Astrocyte (in vitro differentiated cells and primary cell): ENCODE data around the gene EML1. TPM values are rescaled to one million over a fixed set of nuclear protein-coding genes. Genes with fewer than 3 reads are reported as not detected.
A peak's percentile ranks its signal among the peaks of the same experiment; 100 is the strongest.

Experiments
- DNase-seq: peaks from one replicate; pipeline ENCODE4 v3.0.0-alpha.2; 2010; ENCODE audit warnings: low read depth
- FAIRE-seq: peaks from 2 replicates; lab custom pipeline; 2011; peaks lifted over from hg19 to GRCh38; lab: Jason Lieb, UNC
- H2AFZ ChIP-seq: 2 replicates; pipeline ENCODE4 v1.6.0; 2012; ENCODE audit warnings: low read depth, low read length, inconsistent platforms
- H3K27ac ChIP-seq: 2 replicates; pipeline ENCODE4 v1.5.1; 2011; ENCODE audit warnings: low read depth, low read length, inconsistent platforms
- H3K27me3 ChIP-seq: 2 replicates; pipeline ENCODE4 v1.6.0; 2011; ENCODE audit warnings: low read length, inconsistent platforms; ENCODE audit not compliant: insufficient read depth
- H3K36me3 ChIP-seq: 2 replicates; pipeline ENCODE4 v1.5.1; 2011; ENCODE audit warnings: low read length, inconsistent platforms; ENCODE audit not compliant: insufficient read depth
- H3K4me1 ChIP-seq: 2 replicates; pipeline ENCODE4 v1.5.1; 2011; ENCODE audit warnings: low read length, inconsistent platforms; ENCODE audit not compliant: insufficient read depth
- H3K4me2 ChIP-seq: 2 replicates; pipeline ENCODE4 v1.6.0; 2012; ENCODE audit warnings: low read length, inconsistent platforms
- H3K4me3 ChIP-seq: 2 replicates; pipeline ENCODE4 v1.5.1; 2011; ENCODE audit warnings: low read depth, mild to moderate bottlenecking, low read length, inconsistent platforms; ENCODE audit not compliant: insufficient read depth
- H3K79me2 ChIP-seq: 2 replicates; pipeline ENCODE4 v1.6.0; 2012; ENCODE audit warnings: mild to moderate bottlenecking, low read length, inconsistent platforms; ENCODE audit not compliant: insufficient read depth
- H3K9ac ChIP-seq: 2 replicates; pipeline ENCODE4 v1.6.0; 2012; ENCODE audit warnings: mild to moderate bottlenecking, low read length, inconsistent platforms
- H3K9me3 ChIP-seq: 2 replicates; pipeline ENCODE4 v1.5.1; 2012; ENCODE audit warnings: low read depth, mild to moderate bottlenecking, low read length, inconsistent platforms; ENCODE audit not compliant: insufficient read depth
- H4K20me1 ChIP-seq: 2 replicates; pipeline ENCODE4 v1.6.0; 2012; ENCODE audit warnings: low read length, inconsistent platforms; ENCODE audit not compliant: insufficient read depth
- H3K27ac Mint-ChIP-seq: one replicate; pipeline ENCODE4 v1.8.0; 2021; ENCODE audit warnings: mild to moderate bottlenecking, mixed read lengths; ENCODE audit not compliant: unreplicated experiment
- H3K27me3 Mint-ChIP-seq: one replicate; pipeline ENCODE4 v1.8.0; 2021; ENCODE audit warnings: low read depth, mixed read lengths; ENCODE audit not compliant: unreplicated experiment
- H3K36me3 Mint-ChIP-seq: one replicate; pipeline ENCODE4 v1.8.0; 2021; ENCODE audit warnings: low read depth, mixed read lengths; ENCODE audit not compliant: unreplicated experiment
- H3K4me1 Mint-ChIP-seq: one replicate; pipeline ENCODE4 v1.8.0; 2021; ENCODE audit warnings: low read depth, mixed read lengths; ENCODE audit not compliant: unreplicated experiment
- H3K4me3 Mint-ChIP-seq: one replicate; pipeline ENCODE4 v1.8.0; 2021; ENCODE audit warnings: mild to moderate bottlenecking, moderate library complexity, mixed read lengths; ENCODE audit not compliant: unreplicated experiment
- H3K9me3 Mint-ChIP-seq: one replicate; pipeline ENCODE4 v1.8.0; 2021; ENCODE audit warnings: mild to moderate bottlenecking, mixed read lengths; ENCODE audit not compliant: unreplicated experiment
- CTCF ChIP-seq: IDR thresholded peaks from 2 replicates; pipeline ENCODE4 v1.5.1; 2011; ENCODE audit warnings: low read depth, mild to moderate bottlenecking, inconsistent platforms, low read length, moderate library complexity; ENCODE audit not compliant: insufficient read depth
- EZH2 ChIP-seq: IDR thresholded peaks from 2 replicates; pipeline ENCODE4 v1.6.1; 2012; ENCODE audit warnings: mild to moderate bottlenecking, low read length, inconsistent platforms; ENCODE audit not compliant: insufficient read depth
- total RNA-seq: library from RNA; stranded (reverse); gene quantifications from 2 replicates; pipeline ENCODE4 v1.2.1, GENCODE V29; 2021

EML1 gene
- total RNA-seq, 1 donor from 2014 or later = 17.1 TPM

DNA sequence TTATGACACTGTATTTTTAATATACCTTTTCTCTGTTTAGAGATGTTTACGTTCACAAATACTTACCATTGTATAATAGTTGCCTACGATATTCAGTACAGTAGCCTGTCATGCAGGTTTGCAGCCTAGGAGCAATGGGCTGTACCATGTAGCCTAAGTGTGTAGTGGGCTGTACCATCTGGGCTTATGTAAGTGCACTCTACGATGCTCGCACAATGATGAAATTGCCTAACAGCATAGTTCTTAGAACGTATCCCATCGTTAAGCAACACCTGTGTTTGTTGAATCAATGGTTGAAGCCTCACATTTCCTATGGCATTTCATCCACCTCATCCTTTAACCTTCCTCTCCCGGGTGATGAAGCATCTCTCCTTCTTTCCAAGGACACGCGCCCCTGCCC, 12.5 kb upstream of the EML1 start:
- no peak for TF ChIP-seq CTCF
- TF ChIP-seq EZH2 = no peak
- Histone ChIP-seq H3K4me2 (no peak overlapping the region), H3K27me3 (no peaks in the 10 kb centered on the region), H3K79me2 (no peaks in the 10 kb centered on the region), H3K27ac (no peak overlapping the region), H4K20me1 (no peaks in the 10 kb centered on the region), H3K4me3 (no peak overlapping the region), H3K9me3 (peaks cover 4% of the 10 kb centered on the region), H3K9ac (no peak overlapping the region), H3K36me3 (no peaks in the 10 kb centered on the region), H2AFZ (no peak overlapping the region), H3K4me1 (peaks cover 4% of the 10 kb centered on the region)
- H3K4me3 Mint-ChIP-seq = no peak overlapping the region
- no peak for DNase-seq
- H3K27me3 Mint-ChIP-seq = peaks cover 7% of the 10 kb centered on the region
- FAIRE-seq = no peak
- peaks cover 6% of the 10 kb centered on the region for H3K4me1 Mint-ChIP-seq
- peaks cover 6% of the 10 kb centered on the region for H3K9me3 Mint-ChIP-seq
- peak overlapping the region; percentile 72 for H3K27ac Mint-ChIP-seq
- H3K36me3 Mint-ChIP-seq = peaks cover 7% of the 10 kb centered on the region

DNA sequence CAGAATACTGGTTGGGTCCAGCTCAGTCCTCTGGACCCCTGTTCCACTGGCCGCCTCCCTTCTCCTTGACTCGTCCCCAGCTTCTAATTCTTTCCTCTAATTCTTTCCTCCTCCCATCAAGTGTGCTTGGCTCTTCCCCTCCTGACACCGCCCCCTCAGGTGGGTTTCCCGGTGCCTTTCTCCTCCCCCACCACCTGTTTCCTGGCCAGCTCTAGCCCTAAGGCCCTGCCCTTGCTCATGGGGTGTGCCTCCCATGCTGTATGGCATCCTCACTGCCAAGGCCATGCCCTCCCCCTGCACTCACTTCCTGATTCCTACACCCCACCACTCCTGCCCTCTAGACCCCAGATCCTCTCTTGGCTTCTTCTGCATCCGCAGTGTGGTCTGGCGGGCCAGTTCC, 12.1 kb upstream of the EML1 start:
- Histone ChIP-seq H2AFZ (no peak overlapping the region), H3K79me2 (no peaks in the 10 kb centered on the region), H4K20me1 (no peaks in the 10 kb centered on the region), H3K4me1 (peaks cover 4% of the 10 kb centered on the region), H3K4me3 (no peak overlapping the region), H3K4me2 (no peak overlapping the region), H3K36me3 (no peaks in the 10 kb centered on the region), H3K27me3 (no peaks in the 10 kb centered on the region), H3K9ac (no peak overlapping the region), H3K9me3 (peaks cover 4% of the 10 kb centered on the region), H3K27ac (no peak overlapping the region)
- Mint-ChIP-seq H3K4me3 (no peak overlapping the region), H3K36me3 (peaks cover 7% of the 10 kb centered on the region), H3K9me3 (peaks cover 6% of the 10 kb centered on the region), H3K27me3 (peaks cover 9% of the 10 kb centered on the region), H3K4me1 (peaks cover 6% of the 10 kb centered on the region), H3K27ac (peak overlapping the region; percentile 72)
- no peak for DNase-seq
- TF ChIP-seq CTCF (no peak), EZH2 (no peak)
- FAIRE-seq = no peak

GRCh38 chr14:99781853-99782610, 11.2 kb upstream of the EML1 start:
- Histone ChIP-seq H3K36me3 (no peaks in the 10 kb centered on the region), H3K9ac (no peak overlapping the region), H3K9me3 (peaks cover 4% of the 10 kb centered on the region), H4K20me1 (no peaks in the 10 kb centered on the region), H3K4me3 (no peak overlapping the region), H3K27ac (no peak overlapping the region), H3K79me2 (no peaks in the 10 kb centered on the region), H3K27me3 (no peaks in the 10 kb centered on the region), H3K4me2 (no peak overlapping the region), H2AFZ (no peak overlapping the region), H3K4me1 (peaks cover 4% of the 10 kb centered on the region)
- H3K9me3 Mint-ChIP-seq = peaks cover 6% of the 10 kb centered on the region
- H3K4me1 Mint-ChIP-seq = peaks cover 6% of the 10 kb centered on the region
- FAIRE-seq (no peak), DNase-seq (no peak)
- H3K4me3 Mint-ChIP-seq = no peak overlapping the region
- peaks cover 7% of the 10 kb centered on the region for H3K36me3 Mint-ChIP-seq
- TF ChIP-seq CTCF (no peak), EZH2 (no peak)
- peaks cover 17% of the 10 kb centered on the region for H3K27me3 Mint-ChIP-seq
- H3K27ac Mint-ChIP-seq = no peak overlapping the region
